Pancreas (tissue), 10 donors: ENCODE measurements around the gene PTPRM. TPM values are rescaled to one million over a fixed set of nuclear protein-coding genes. Genes with fewer than 3 reads are reported as not detected.

ENCODE experiments used
- ATAC-seq, 4 donors: fragments of 200-7000 bp; cut with Tn5 transposase; one replicate each; pipeline versions ENCODE4 v1.8.0 to v1.9.1; 2020; ENCODE audit warnings: mild to moderate bottlenecking in 4 of 4, moderate library complexity in 4 of 4
- DNase-seq, 6 donors: peaks; one replicate each; pipeline ENCODE4 v3.0.0-alpha.2; 2020
- FAIRE-seq: peaks from 2 replicates; lab custom pipeline; 2012; peaks lifted over from hg19 to GRCh38; lab: Jason Lieb, UNC
- H3K27ac ChIP-seq, 4 donors: fragments of 200-600 bp; sonication (generic); 1 replicate in 3 of 4; 2 replicates in 1 of 4; pipeline versions ENCODE4 v1.5.0 to v1.8.0; 2020
- H3K27me3 ChIP-seq, 4 donors: fragments of 200-600 bp; one replicate each; pipeline ENCODE4 v1.8.0; 2021
- H3K36me3 ChIP-seq, 3 donors: fragments of 200-600 bp; sonication (generic) in 1 of 3; one replicate each; pipeline versions ENCODE4 v1.5.0 to v1.8.0; 2020 to 2021
- H3K4me1 ChIP-seq, 3 donors: fragments of 200-600 bp; one replicate each; pipeline ENCODE4 v1.8.0; 2021
- H3K4me3 ChIP-seq, 4 donors: fragments of 200-600 bp; sonication (generic) in 2 of 4; one replicate each; pipeline versions ENCODE4 v1.5.0 to v1.8.0; 2020 to 2021
- H3K9me3 ChIP-seq, 4 donors: fragments of 200-600 bp; one replicate each; pipeline ENCODE4 v1.8.0; 2021
- CTCF ChIP-seq, 4 donors: fragments of 200-600 bp; sonication (generic) in 3 of 4; IDR thresholded peaks; one replicate each; pipeline versions ENCODE4 v1.5.0 to v1.8.0; 2021; ENCODE audit warnings: antibody characterized with exemption in 4 of 4
- WGBS, 2 donors: extraction: QIAGEN DNeasy Blood & Tissue Kit; methylation state at CpG; one replicate each; pipeline ENCODE4 v1.1.7; 2013; 5-methylcytosine and 5-hydroxymethylcytosine counted together
- intact Hi-C, 3 donors: fragments of 100-400 bp; cut with DNase I; formaldehyde crosslinking; loops; one replicate each; pipeline versions ENCODE4 v1.11.1 to v1.14.2; 2022
- polyA plus RNA-seq, 2 donors: library from polyadenylated mRNA; stranded (reverse); fragments of 200-250 nt; gene quantifications; one replicate each; pipeline ENCODE4 v1.2.3, GENCODE V29; 2013
- total RNA-seq, 6 donors: library from RNA; stranded (reverse); fragmentation: NEBNext Ultra II Directional in 4 of 6; extraction: Animal tissue kit (Norgen Biotek cat#: 25700) in 4 of 6; gene quantifications; one replicate each; pipeline versions ENCODE4 v1.2.1 to v1.2.4, GENCODE V29; 2021 to 2023
- donor health status: healthy with polysubstance abuse.
- donor health status: DM: no; HTN: no; CAD: no; lungs with moderate emphysema.
- donor health status: DM: no; HTN: no; CAD: no.
- donor health status: control.
- donor health status: control.
- donor health status: Bipolar disorder and iron deficiency.
- donor health status: DM: yes; HTN: yes; CAD: no.
- donor health status: DM: no; HTN: no; CAD: no.
- donor health status: DM: no; HTN: no; CAD: no.
- donor health status: DM: yes; HTN: yes; CAD: no.

Gene PTPRM
- total and polyA plus RNA-seq, 8 donors: 14.5 to 50.7 (median 19.7) TPM

- Histone ChIP-seq H3K27me3 (no peaks in the 10 kb centered on the region), H3K4me1 (no peaks in the 10 kb centered on the region), H3K9me3 (no peaks in the 10 kb centered on the region), H3K36me3 (no peaks in the 10 kb centered on the region), H3K4me3 (no peak overlapping the region), H3K27ac (no peak overlapping the region)
- FAIRE-seq (no peak), DNase-seq (no peak), ATAC-seq (no peak)
- WGBS, 2 donors: 87 to 93% methylated on average over 5 of the region's 5 CpGs
- intact Hi-C loops: no loop called here
- TF ChIP-seq CTCF (IDR thresholded peaks at IDR 0.05): no peak
Measured at GRCh38 chr18:8354304-8354703, 787.2 kb downstream of the PTPRM start.

DNA sequence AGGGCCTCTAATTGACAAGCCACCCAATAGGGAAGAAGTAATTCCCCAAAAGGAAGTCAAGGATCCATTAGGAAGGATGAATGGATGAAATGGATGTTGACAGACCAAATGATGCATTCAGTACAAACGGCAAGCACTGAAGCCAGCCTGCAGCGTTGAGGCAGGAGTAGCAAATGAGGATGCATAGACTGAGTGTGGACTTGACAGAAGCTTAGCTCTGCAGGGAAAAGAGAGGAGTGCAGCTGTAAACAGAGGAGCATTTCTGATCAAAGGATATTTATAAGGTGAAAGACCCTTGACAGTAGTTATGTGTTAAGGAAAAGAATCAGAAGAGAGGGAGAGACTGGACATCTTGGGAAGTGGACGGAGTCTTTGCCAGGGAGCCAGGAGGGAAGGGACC lies 788.9 kb downstream of the PTPRM start:
- H3K9me3 ChIP-seq: no peaks in the 10 kb centered on the region
- FAIRE-seq (no peak), DNase-seq (no peak), ATAC-seq (no peak)
- WGBS, 2 donors: 79 to 89% methylated on average over 3 of the region's 3 CpGs
- H3K4me3 ChIP-seq: no peak overlapping the region
- TF ChIP-seq CTCF (IDR thresholded peaks at IDR 0.05): no peak
- H3K27me3 ChIP-seq: no peaks in the 10 kb centered on the region
- no peaks in the 10 kb centered on the region for H3K4me1 ChIP-seq
- H3K36me3 ChIP-seq: no peaks in the 10 kb centered on the region
- no peak overlapping the region for H3K27ac ChIP-seq
- intact Hi-C loops: no loop called here

DNA sequence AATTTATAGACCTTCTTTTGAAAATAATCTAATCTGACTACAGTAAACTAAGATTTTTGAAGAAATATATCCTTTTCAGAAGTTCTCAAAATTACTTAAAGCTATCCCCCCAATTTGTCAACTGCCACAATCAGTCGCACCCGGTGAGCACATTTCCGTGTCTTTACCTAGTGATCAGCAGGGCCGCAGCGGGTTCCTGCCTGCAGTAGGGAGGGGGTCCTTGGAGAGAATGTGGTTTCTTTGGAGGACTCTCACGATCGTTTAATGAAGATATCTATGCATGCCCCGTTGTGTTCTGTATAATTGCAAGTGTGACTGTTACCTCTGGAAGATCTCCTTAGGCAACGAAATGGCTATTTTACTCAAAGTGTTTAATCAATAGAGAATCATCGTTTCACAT lies 790.2 kb downstream of the PTPRM start:
- intact Hi-C loops: no loop called here
- DNase-seq: no peak
- Histone ChIP-seq H3K9me3 (no peaks in the 10 kb centered on the region), H3K36me3 (no peaks in the 10 kb centered on the region), H3K27me3 (no peaks in the 10 kb centered on the region), H3K4me1 (no peaks in the 10 kb centered on the region), H3K4me3 (no peak overlapping the region), H3K27ac (no peak overlapping the region)
- no peak for FAIRE-seq
- no peak for ATAC-seq
- TF ChIP-seq CTCF (IDR thresholded peaks at IDR 0.05): no peak
- 83 to 85% methylated on average over 10 of the region's 10 CpGs for WGBS, 2 donors

- H3K27ac ChIP-seq: no peak overlapping the region
- no peak overlapping the region for H3K4me3 ChIP-seq
- 87 to 88% methylated on average over 6 of the region's 6 CpGs for WGBS, 2 donors
- no peaks in the 10 kb centered on the region for H3K4me1 ChIP-seq
- no peak for FAIRE-seq
- no peaks in the 10 kb centered on the region for H3K9me3 ChIP-seq
- TF ChIP-seq CTCF (IDR thresholded peaks at IDR 0.05): no peak
- DNase-seq: no peak
- intact Hi-C loops: no loop called here
- H3K36me3 ChIP-seq: no peaks in the 10 kb centered on the region
- no peak for ATAC-seq
- no peaks in the 10 kb centered on the region for H3K27me3 ChIP-seq
Measured at GRCh38 chr18:8358033-8358765, 791.1 kb downstream of the PTPRM start.

DNA sequence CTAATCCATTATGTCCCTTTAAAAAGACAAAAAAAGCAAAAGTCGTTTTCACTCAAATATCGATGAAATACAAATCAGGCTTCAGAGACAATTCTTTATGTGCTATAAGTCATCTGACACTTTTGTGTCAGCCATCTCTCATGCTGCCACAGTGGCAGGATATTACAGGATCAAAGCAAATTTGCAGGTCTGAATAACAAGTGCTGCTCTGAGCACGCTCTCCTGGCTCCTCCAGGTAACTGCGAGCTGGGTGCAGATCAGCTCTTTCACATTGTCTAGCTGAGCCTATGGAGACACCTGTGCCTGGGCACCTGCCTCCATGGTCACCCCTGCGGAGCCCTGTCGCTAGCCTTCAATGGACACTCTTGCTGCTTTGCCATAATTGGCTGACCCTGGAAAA lies 792.0 kb downstream of the PTPRM start:
- H3K9me3 ChIP-seq: no peaks in the 10 kb centered on the region
- ATAC-seq (no peak), FAIRE-seq (no peak), DNase-seq (no peak)
- 81 to 91% methylated on average over 6 of the region's 6 CpGs for WGBS, 2 donors
- no peaks in the 10 kb centered on the region for H3K36me3 ChIP-seq
- no peaks in the 10 kb centered on the region for H3K27me3 ChIP-seq
- intact Hi-C loops: no loop called here
- no peak overlapping the region for H3K27ac ChIP-seq
- no peak for TF ChIP-seq CTCF (IDR thresholded peaks at IDR 0.05)
- no peaks in the 10 kb centered on the region for H3K4me1 ChIP-seq
- no peak overlapping the region for H3K4me3 ChIP-seq
